A673 (cell line): ENCODE measurements around the gene KCNAB3.

Experiments
- CTCF ChIP-seq: fragments of 300-800, 200-600 bp; sonication (generic); conservative IDR thresholded peaks from 2 replicates; pipeline ENCODE4 v1.5.1; 2017; ENCODE audit warnings: low read depth, mild to moderate bottlenecking, antibody characterized with exemption, low read length, moderate library complexity, mixed read lengths
- EZH2 ChIP-seq: fragments of 200-600 bp; sonication (generic); IDR thresholded peaks from 2 replicates; pipeline ENCODE4 v1.6.1; 2017; ENCODE audit warnings: borderline replicate concordance, low read depth, mild to moderate bottlenecking, mixed read lengths, antibody characterized with exemption, low read length; ENCODE audit not compliant: poor library complexity, severe bottlenecking

- TF ChIP-seq CTCF (no peak), EZH2 (no peak)
These were observed 48.1 kb upstream of the KCNAB3 start for GRCh38 chr17:7977805-7978204.
